PC-9 (cell line): ENCODE results near the gene ADARB2. TPM values are rescaled to one million over a fixed set of nuclear protein-coding genes. Genes with fewer than 3 reads are reported as not detected.

Experiments
- BruUV-seq: library from RNA; stranded (reverse); fragments of 400-500 nt; replicated peaks from 2 replicates; lab custom pipeline; 2021; lab: Mats Ljungman, UMichigan
- CTCF ChIA-PET: fragments of 300-600 bp; sonication (Branson Sonifier 250); formaldehyde crosslinking; loops from one replicate; lab custom pipeline; 2022; ENCODE audit warnings: antibody characterized with exemption; lab: Charles Lee
- POLR2A ChIA-PET: fragments of 300-600 bp; sonication (Branson Sonifier 250); formaldehyde crosslinking; loops from one replicate; lab custom pipeline; 2022; ENCODE audit warnings: antibody characterized with exemption; ENCODE audit not compliant: unreplicated experiment; lab: Charles Lee
- DNase-seq, 2 experiments: peaks; one replicate each; pipeline versions ENCODE4 v3.0.0 to v3.0.0-alpha.2; 2015 to 2022; ENCODE audit warnings: mixed read lengths in 1 of 2
- H2AFZ ChIP-seq: fragments of 200-600 bp; sonication (generic); 2 replicates; pipeline ENCODE4 v1.8.1; 2017; ENCODE audit warnings: antibody characterized with exemption
- H3F3A ChIP-seq: fragments of 200-600 bp; sonication (generic); 2 replicates; pipeline ENCODE4 v1.8.1; 2017; ENCODE audit warnings: antibody characterized with exemption, mild to moderate bottlenecking, low read depth; ENCODE audit not compliant: insufficient read depth
- H3K27ac ChIP-seq: fragments of 200-600 bp; sonication (generic); 2 replicates; pipeline ENCODE4 v1.6.1; 2016; ENCODE audit warnings: mixed run types
- H3K27me3 ChIP-seq: fragments of 200-600 bp; sonication (generic); 2 replicates; pipeline ENCODE4 v1.6.1; 2016; ENCODE audit warnings: low read depth, mixed run types; ENCODE audit not compliant: insufficient read depth
- H3K36me3 ChIP-seq: fragments of 200-600 bp; sonication (generic); 2 replicates; pipeline ENCODE4 v1.6.1; 2016; ENCODE audit warnings: low read depth, mixed run types
- H3K4me1 ChIP-seq: fragments of 200-600 bp; sonication (generic); replicated peaks from 2 replicates; pipeline ENCODE4 v1.6.1; 2016; ENCODE audit warnings: mixed run types; ENCODE audit not compliant: insufficient read depth
- H3K4me2 ChIP-seq: fragments of 200-600 bp; sonication (generic); 2 replicates; pipeline ENCODE4 v1.6.1; 2017; ENCODE audit warnings: mixed run types
- H3K4me3 ChIP-seq: fragments of 200-600 bp; sonication (generic); 2 replicates; pipeline ENCODE4 v1.6.1; 2016; ENCODE audit warnings: mixed run types
- H3K79me2 ChIP-seq: fragments of 200-600 bp; sonication (generic); 2 replicates; pipeline ENCODE4 v1.6.1; 2017; ENCODE audit warnings: low read depth, mixed run types
- H3K9me2 ChIP-seq: fragments of 200-600 bp; sonication (generic); 2 replicates; pipeline ENCODE4 v1.8.1; 2017; ENCODE audit warnings: mild to moderate bottlenecking; ENCODE audit not compliant: insufficient read depth
- H3K9me3 ChIP-seq: fragments of 200-600 bp; sonication (generic); 2 replicates; pipeline ENCODE4 v1.8.1; 2016; ENCODE audit warnings: low read depth; ENCODE audit not compliant: insufficient read depth
- H4K20me1 ChIP-seq: fragments of 200-600 bp; sonication (generic); 2 replicates; pipeline ENCODE4 v1.8.1; 2017; ENCODE audit not compliant: insufficient read depth
- CTCF ChIP-seq: fragments of 200-600 bp; sonication (generic); conservative IDR thresholded peaks from 2 replicates; pipeline ENCODE4 v1.6.1; 2017; ENCODE audit warnings: mixed run types, antibody characterized with exemption, mild to moderate bottlenecking, moderate library complexity
- EZH2 ChIP-seq: fragments of 200-600 bp; sonication (generic); IDR thresholded peaks from 2 replicates; pipeline ENCODE4 v1.8.0; 2017; ENCODE audit warnings: antibody characterized with exemption, low read depth
- intact Hi-C: fragments of 100-400 bp; cut with micrococcal nuclease; formaldehyde crosslinking; loops from one replicate; pipeline ENCODE4 v1.10.0; 2022; ENCODE audit not compliant: unreplicated experiment
- total RNA-seq: library from RNA; stranded (reverse); gene quantifications from 2 replicates; pipeline ENCODE4 v1.2.3, GENCODE V29; 2021

ADARB2 gene
- total RNA-seq, 1 experiment from 2014 or later: not detected

- H3K27ac ChIP-seq: no peak overlapping the region
- intact Hi-C loops: no loop called here
- H3K4me2 ChIP-seq: no peak overlapping the region
- H3K79me2 ChIP-seq: no peaks in the 10 kb centered on the region
- no peaks in the 10 kb centered on the region for H3K9me2 ChIP-seq
- H3K9me3 ChIP-seq: no peaks in the 10 kb centered on the region
- H3K4me1 ChIP-seq: no peaks in the 10 kb centered on the region
- no peak for DNase-seq
- BruUV-seq: no TSS peak
- no peaks in the 10 kb centered on the region for H3F3A ChIP-seq
- CTCF ChIA-PET: no interaction called here
- no peaks in the 10 kb centered on the region for H4K20me1 ChIP-seq
- no peak overlapping the region for H3K4me3 ChIP-seq
- H3K27me3 ChIP-seq: peaks cover 35% of the 10 kb centered on the region
- POLR2A ChIA-PET: interaction anchor here (0.6 kb wide), 1 partner anchor 208 kb away, joined by 7 read pairs; no protein-coding TSS in a partner anchor
- no peaks in the 10 kb centered on the region for H3K36me3 ChIP-seq
- TF ChIP-seq EZH2 (no peak), CTCF (no peak)
- H2AFZ ChIP-seq: no peak overlapping the region
Observed at GRCh38 chr10:1394155-1394912, 343.0 kb downstream of the ADARB2 start.

- Histone ChIP-seq H3K4me3 (no peak overlapping the region), H3K27me3 (peaks cover 31% of the 10 kb centered on the region), H3K27ac (no peak overlapping the region), H3K4me2 (no peak overlapping the region), H3F3A (no peaks in the 10 kb centered on the region), H3K36me3 (no peaks in the 10 kb centered on the region), H3K9me2 (no peaks in the 10 kb centered on the region), H3K79me2 (no peaks in the 10 kb centered on the region), H4K20me1 (no peaks in the 10 kb centered on the region), H3K4me1 (no peaks in the 10 kb centered on the region), H3K9me3 (no peaks in the 10 kb centered on the region), H2AFZ (no peak overlapping the region)
- no peak for TF ChIP-seq EZH2
- no peak for TF ChIP-seq CTCF
- intact Hi-C loops: no loop called here
- ChIA-PET CTCF (no interaction called here), POLR2A (no interaction called here)
- no TSS peak for BruUV-seq
- no peak for DNase-seq
Observed at GRCh38 chr10:1393481-1393880, 343.8 kb downstream of the ADARB2 start.

- Histone ChIP-seq H3K9me3 (no peaks in the 10 kb centered on the region), H3K4me3 (no peak overlapping the region), H3F3A (no peaks in the 10 kb centered on the region), H3K4me2 (no peak overlapping the region), H3K79me2 (no peaks in the 10 kb centered on the region), H3K27ac (no peak overlapping the region), H4K20me1 (no peaks in the 10 kb centered on the region), H3K36me3 (no peaks in the 10 kb centered on the region), H3K4me1 (no peaks in the 10 kb centered on the region), H3K27me3 (peaks cover 31% of the 10 kb centered on the region), H3K9me2 (no peaks in the 10 kb centered on the region), H2AFZ (no peak overlapping the region)
- intact Hi-C loops: no loop called here
- ChIA-PET POLR2A (no interaction called here), CTCF (no interaction called here)
- DNase-seq: no peak
- TF ChIP-seq CTCF: no peak
- no peak for TF ChIP-seq EZH2
- BruUV-seq: no TSS peak
Observed at GRCh38 chr10:1392127-1392526, 345.2 kb downstream of the ADARB2 start.
